CD14-positive monocyte (primary cell): ENCODE data around the gene H19. TPM values are rescaled to one million over a fixed set of nuclear protein-coding genes. Genes with fewer than 3 reads are reported as not detected.

Experiments
- DNase-seq, 3 donors: peaks; one replicate each; pipeline ENCODE4 v3.0.0-alpha.2; 2011 to 2022
- H2AFZ ChIP-seq: 2 replicates; pipeline ENCODE4 v1.6.0; 2012; ENCODE audit warnings: mild to moderate bottlenecking, low read depth, low read length, inconsistent platforms; ENCODE audit not compliant: insufficient read depth, poor library complexity, severe bottlenecking
- H3K27ac ChIP-seq, 2 donors: 1 replicate in 1 of 2; 2 replicates in 1 of 2; pipeline ENCODE4 v1.5.1; 2012 to 2013; ENCODE audit warnings: low read length in 2 of 2, control low read depth in 1 of 2, inconsistent platforms in 1 of 2, low read depth in 1 of 2, mild to moderate bottlenecking in 1 of 2
- H3K27me3 ChIP-seq, 2 donors: one replicate each; pipeline versions ENCODE4 v1.6.0 to v1.6.1; 2011 to 2013; ENCODE audit warnings: low read length in 2 of 2; ENCODE audit not compliant: control insufficient read depth in 2 of 2, insufficient read depth in 2 of 2
- H3K36me3 ChIP-seq, 2 donors: replicated peaks in 1 of 2; 1 replicate in 1 of 2; 2 replicates in 1 of 2; pipeline versions ENCODE4 v1.5.1 to v1.6.1; 2012 to 2013; ENCODE audit warnings: low read length in 2 of 2, control low read depth in 1 of 2, inconsistent platforms in 1 of 2, mild to moderate bottlenecking in 1 of 2; ENCODE audit not compliant: insufficient read depth in 2 of 2, control insufficient read depth in 1 of 2
- H3K4me1 ChIP-seq, 2 donors: 1 replicate in 1 of 2; 2 replicates in 1 of 2; pipeline versions ENCODE4 v1.5.1 to v1.6.1; 2012 to 2013; ENCODE audit warnings: low read length in 2 of 2, control low read depth in 1 of 2, inconsistent platforms in 1 of 2, mild to moderate bottlenecking in 1 of 2, moderate library complexity in 1 of 2; ENCODE audit not compliant: insufficient read depth in 2 of 2, control insufficient read depth in 1 of 2
- H3K4me2 ChIP-seq: replicated peaks from 2 replicates; pipeline ENCODE3; 2012; ENCODE audit warnings: low read length, moderate library complexity, mild to moderate bottlenecking; ENCODE audit not compliant: poor library complexity, severe bottlenecking; ENCODE audit errors: extremely low read depth
- H3K4me3 ChIP-seq, 3 experiments: fragments of 200-600 bp in 1 of 3; sonication (generic) in 1 of 3; replicated peaks in 1 of 3; 1 replicate in 2 of 3; 2 replicates in 1 of 3; pipeline ENCODE4 v1.5.1; 2011 to 2013; ENCODE audit warnings: low read length in 3 of 3, mild to moderate bottlenecking in 3 of 3, control low read depth in 2 of 3, low read depth in 2 of 3, inconsistent platforms in 1 of 3, moderate library complexity in 1 of 3
- H3K79me2 ChIP-seq: 2 replicates; pipeline ENCODE4 v1.6.0; 2012; ENCODE audit warnings: mild to moderate bottlenecking, control low read depth, inconsistent platforms, low read length, moderate library complexity; ENCODE audit not compliant: insufficient read depth
- H3K9ac ChIP-seq: 2 replicates; pipeline ENCODE4 v1.6.0; 2017; ENCODE audit warnings: low read length, mild to moderate bottlenecking; ENCODE audit not compliant: insufficient read depth, poor library complexity, severe bottlenecking
- H3K9me3 ChIP-seq, 2 donors: replicated peaks in 1 of 2; 1 replicate in 1 of 2; 2 replicates in 1 of 2; pipeline versions ENCODE4 v1.5.1 to v1.6.1; 2012 to 2013; ENCODE audit warnings: low read length in 2 of 2, control low read depth in 1 of 2; ENCODE audit not compliant: control insufficient read depth in 1 of 2, insufficient read depth in 1 of 2
- H4K20me1 ChIP-seq: 2 replicates; pipeline ENCODE4 v1.6.0; 2012; ENCODE audit warnings: mild to moderate bottlenecking, low read length, control low read depth, moderate library complexity; ENCODE audit not compliant: insufficient read depth
- H3K27ac Mint-ChIP-seq, 7 donors: one replicate each; pipeline ENCODE4 v1.8.0; 2020; ENCODE audit warnings: mild to moderate bottlenecking in 7 of 7, mixed read lengths in 7 of 7, moderate library complexity in 6 of 7, inconsistent platforms in 2 of 7
- H3K27me3 Mint-ChIP-seq, 3 donors: one replicate each; pipeline ENCODE4 v1.8.0; 2021 to 2022; ENCODE audit warnings: low read depth in 3 of 3, mild to moderate bottlenecking in 3 of 3, mixed read lengths in 3 of 3, moderate library complexity in 3 of 3, inconsistent platforms in 1 of 3
- H3K36me3 Mint-ChIP-seq, 2 donors: one replicate each; pipeline ENCODE4 v1.8.0; 2020; ENCODE audit warnings: mixed read lengths in 2 of 2, inconsistent platforms in 1 of 2, mild to moderate bottlenecking in 1 of 2
- H3K4me1 Mint-ChIP-seq: one replicate; pipeline ENCODE4 v1.8.0; 2020; ENCODE audit warnings: mild to moderate bottlenecking, mixed read lengths
- H3K4me3 Mint-ChIP-seq, 2 donors: one replicate each; pipeline ENCODE4 v1.8.0; 2020; ENCODE audit warnings: mild to moderate bottlenecking in 2 of 2, mixed read lengths in 2 of 2, moderate library complexity in 1 of 2
- H3K9me3 Mint-ChIP-seq, 7 donors: one replicate each; pipeline ENCODE4 v1.8.0; 2020 to 2022; ENCODE audit warnings: mixed read lengths in 7 of 7, mild to moderate bottlenecking in 6 of 7, moderate library complexity in 6 of 7, inconsistent platforms in 2 of 7
- WGBS: methylation state at CpG from one replicate; pipeline ENCODE4 v1.1.5; 2013; ENCODE audit warnings: missing lambda C conversion rate; ENCODE audit not compliant: insufficient coverage; 5-methylcytosine and 5-hydroxymethylcytosine counted together
- intact Hi-C, 2 donors: fragments of 100-400 bp; cut with micrococcal nuclease; formaldehyde crosslinking; loops; one replicate each; pipeline versions ENCODE4 v1.15.0 to v1.15.1; 2023
- polyA plus RNA-seq, 3 donors: library from polyadenylated mRNA; depleted of rRNA in 1 of 3; unstranded in 2 of 3; stranded (reverse) in 1 of 3; fragments of 300-500 nt in 2 of 3; fragments of >200 nt in 1 of 3; fragmentation: Illumina TruSeq in 2 of 3; gene quantifications; 1 replicate in 2 of 3; 2 replicates in 1 of 3; pipeline ENCODE4 v1.2.3, GENCODE V29; 2012 to 2021
- TF ChIP-seq, protein P1 (sequence below): fragments of 200-600 bp; IDR thresholded peaks from one replicate; pipeline ENCODE4 v1.8.0; 2022; ENCODE audit warnings: antibody characterized with exemption, mild to moderate bottlenecking

H19 gene
- polyA plus RNA-seq, 3 donors: 0.47 TPM; not detected in 2

DNA sequence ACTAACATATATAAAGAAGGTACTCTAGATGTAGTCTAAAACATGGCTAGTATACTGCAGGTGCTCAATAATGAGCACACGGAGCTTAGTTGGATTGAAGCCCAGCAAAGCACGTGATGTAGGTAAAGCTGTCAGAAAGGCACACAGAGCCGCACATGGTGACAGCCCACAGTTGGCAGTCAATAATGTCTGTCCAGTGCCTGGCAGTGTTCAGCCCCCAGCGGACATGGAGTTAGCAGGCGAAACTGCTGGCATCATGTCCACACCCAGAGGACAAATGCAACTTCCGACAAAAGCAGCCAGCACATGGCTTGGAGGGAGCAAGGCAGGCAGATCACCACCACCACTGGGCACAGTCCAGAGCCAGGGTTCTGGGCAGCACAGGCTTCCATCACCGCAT is 43.5 kb upstream of the H19 start:
- H4K20me1 ChIP-seq: no peaks in the 10 kb centered on the region
- no peaks in the 10 kb centered on the region for H3K4me1 ChIP-seq
- no peaks in the 10 kb centered on the region for H3K36me3 ChIP-seq
- H3K36me3 Mint-ChIP-seq: no peaks in the 10 kb centered on the region
- peaks cover 0 to 3% of the 10 kb centered on the region in 2 donors for H3K27me3 ChIP-seq
- no peak for DNase-seq
- no peaks in the 10 kb centered on the region for H3K79me2 ChIP-seq
- no peak overlapping the region for H2AFZ ChIP-seq
- H3K4me3 ChIP-seq: no peak overlapping the region
- no peaks in the 10 kb centered on the region for H3K9me3 ChIP-seq
- H3K4me1 Mint-ChIP-seq: no peaks in the 10 kb centered on the region
- H3K9ac ChIP-seq: no peak overlapping the region
- no peak overlapping the region for H3K27ac ChIP-seq
- no peaks in the 10 kb centered on the region for H3K9me3 Mint-ChIP-seq
- TF ChIP-seq, protein P1, sequence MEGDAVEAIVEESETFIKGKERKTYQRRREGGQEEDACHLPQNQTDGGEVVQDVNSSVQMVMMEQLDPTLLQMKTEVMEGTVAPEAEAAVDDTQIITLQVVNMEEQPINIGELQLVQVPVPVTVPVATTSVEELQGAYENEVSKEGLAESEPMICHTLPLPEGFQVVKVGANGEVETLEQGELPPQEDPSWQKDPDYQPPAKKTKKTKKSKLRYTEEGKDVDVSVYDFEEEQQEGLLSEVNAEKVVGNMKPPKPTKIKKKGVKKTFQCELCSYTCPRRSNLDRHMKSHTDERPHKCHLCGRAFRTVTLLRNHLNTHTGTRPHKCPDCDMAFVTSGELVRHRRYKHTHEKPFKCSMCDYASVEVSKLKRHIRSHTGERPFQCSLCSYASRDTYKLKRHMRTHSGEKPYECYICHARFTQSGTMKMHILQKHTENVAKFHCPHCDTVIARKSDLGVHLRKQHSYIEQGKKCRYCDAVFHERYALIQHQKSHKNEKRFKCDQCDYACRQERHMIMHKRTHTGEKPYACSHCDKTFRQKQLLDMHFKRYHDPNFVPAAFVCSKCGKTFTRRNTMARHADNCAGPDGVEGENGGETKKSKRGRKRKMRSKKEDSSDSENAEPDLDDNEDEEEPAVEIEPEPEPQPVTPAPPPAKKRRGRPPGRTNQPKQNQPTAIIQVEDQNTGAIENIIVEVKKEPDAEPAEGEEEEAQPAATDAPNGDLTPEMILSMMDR: no peak
- WGBS: no CpG with 5 or more reads among the region's 7 CpGs
- H3K4me2 ChIP-seq: no peak overlapping the region
- intact Hi-C loops: no loop called here
- no peaks in the 10 kb centered on the region for H3K27me3 Mint-ChIP-seq
- no peak overlapping the region for H3K4me3 Mint-ChIP-seq
- no peak overlapping the region for H3K27ac Mint-ChIP-seq

DNA sequence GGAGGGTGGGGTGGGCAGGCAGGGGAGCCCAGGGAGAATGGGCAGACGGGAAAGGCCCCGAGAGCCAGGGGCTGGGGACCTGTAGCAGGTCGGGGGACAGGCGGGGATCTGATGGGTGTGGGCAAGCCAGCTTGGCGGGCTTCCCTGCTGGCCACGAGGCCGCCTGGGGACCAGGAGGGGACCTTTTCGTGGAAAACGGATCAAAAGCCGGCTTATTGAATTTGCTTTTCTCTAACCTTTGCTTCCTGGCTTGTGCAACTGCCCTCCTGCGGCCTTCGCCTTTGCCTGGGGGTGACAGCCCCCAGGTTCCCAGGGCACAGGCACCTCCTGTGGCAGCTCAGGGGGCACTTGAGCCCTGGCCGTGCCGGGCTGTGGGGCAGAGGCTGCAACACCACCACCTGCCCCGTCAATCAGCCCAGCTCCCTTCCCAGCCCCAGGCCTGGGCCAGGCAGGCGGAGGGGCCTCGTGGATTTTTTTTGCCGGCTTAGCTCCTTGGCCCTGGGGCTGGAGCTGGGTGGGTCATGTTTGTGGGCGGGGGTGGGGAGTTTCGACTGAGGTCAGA is 41.6 kb upstream of the H19 start:
- Histone ChIP-seq H3K9ac (no peak overlapping the region), H4K20me1 (no peaks in the 10 kb centered on the region), H3K4me2 (no peak overlapping the region), H3K27me3 (no peaks in the 10 kb centered on the region), H3K4me1 (no peaks in the 10 kb centered on the region), H3K27ac (no peak overlapping the region), H3K4me3 (no peak overlapping the region), H3K79me2 (no peaks in the 10 kb centered on the region), H3K36me3 (no peaks in the 10 kb centered on the region), H3K9me3 (no peaks in the 10 kb centered on the region), H2AFZ (no peak overlapping the region)
- WGBS: no CpG with 5 or more reads among the region's 20 CpGs
- no peak overlapping the region for H3K27ac Mint-ChIP-seq
- H3K9me3 Mint-ChIP-seq: no peaks in the 10 kb centered on the region
- no peak overlapping the region for H3K4me3 Mint-ChIP-seq
- no peaks in the 10 kb centered on the region for H3K4me1 Mint-ChIP-seq
- H3K27me3 Mint-ChIP-seq: no peaks in the 10 kb centered on the region
- H3K36me3 Mint-ChIP-seq: no peaks in the 10 kb centered on the region
- intact Hi-C loops: no loop called here
- TF ChIP-seq, protein P1: no peak
- no peak for DNase-seq
